MM.1S (cell line): ENCODE results near the gene RBFOX2.

Source experiments
- DNase-seq: peaks from one replicate; pipeline ENCODE4 v3.0.0-alpha.2; 2015
- H2AFZ ChIP-seq: fragments of 300-600 bp; sonication (generic); 2 replicates; pipeline ENCODE4 v1.6.0; 2016; ENCODE audit warnings: antibody characterized with exemption, low read length
- H3F3A ChIP-seq: fragments of 300-600 bp; sonication (generic); 2 replicates; pipeline ENCODE4 v1.6.1; 2016; ENCODE audit warnings: mild to moderate bottlenecking, antibody characterized with exemption, low read length, moderate library complexity, mixed read lengths; ENCODE audit not compliant: insufficient read depth
- H3K27ac ChIP-seq: fragments of 300-600 bp; sonication (generic); 2 replicates; pipeline ENCODE4 v1.5.1; 2016; ENCODE audit warnings: mild to moderate bottlenecking, low read length
- H3K27me3 ChIP-seq: fragments of 300-600 bp; sonication (generic); replicated peaks from 2 replicates; pipeline ENCODE4 v1.6.0; 2016; ENCODE audit warnings: low read length; ENCODE audit not compliant: insufficient read depth
- H3K36me3 ChIP-seq: fragments of 300-600 bp; sonication (generic); replicated peaks from 2 replicates; pipeline ENCODE4 v1.6.1; 2016; ENCODE audit warnings: mild to moderate bottlenecking, low read length, mixed read lengths; ENCODE audit not compliant: insufficient read depth
- H3K4me1 ChIP-seq: fragments of 300-600 bp; sonication (generic); 2 replicates; pipeline ENCODE4 v1.6.1; 2016; ENCODE audit warnings: low read length, mixed read lengths
- H3K4me2 ChIP-seq: fragments of 300-600 bp; sonication (generic); 2 replicates; pipeline ENCODE4 v1.6.0; 2016; ENCODE audit warnings: low read depth, low read length
- H3K4me3 ChIP-seq: fragments of 300-600 bp; sonication (generic); 2 replicates; pipeline ENCODE4 v1.5.1; 2016; ENCODE audit warnings: low read length, mixed read lengths
- H3K79me2 ChIP-seq: fragments of 300-600 bp; sonication (generic); 2 replicates; pipeline ENCODE4 v1.6.1; 2016; ENCODE audit warnings: mixed run types, low read length, mixed read lengths
- H3K9ac ChIP-seq: fragments of 300-600 bp; sonication (generic); 2 replicates; pipeline ENCODE4 v1.6.1; 2016; ENCODE audit warnings: low read length, mixed read lengths
- H3K9me2 ChIP-seq: fragments of 300-600 bp; sonication (generic); replicated peaks from 2 replicates; pipeline ENCODE4 v1.6.1; 2016; ENCODE audit warnings: mild to moderate bottlenecking, low read length, mixed read lengths; ENCODE audit not compliant: insufficient read depth
- H3K9me3 ChIP-seq: fragments of 300-600 bp; sonication (generic); replicated peaks from 2 replicates; pipeline ENCODE4 v1.6.1; 2016; ENCODE audit warnings: mild to moderate bottlenecking, low read length, mixed read lengths; ENCODE audit not compliant: insufficient read depth
- H4K20me1 ChIP-seq: fragments of 300-600 bp; sonication (generic); 2 replicates; pipeline ENCODE4 v1.6.1; 2016; ENCODE audit warnings: mild to moderate bottlenecking, low read length, moderate library complexity, mixed read lengths; ENCODE audit not compliant: insufficient read depth
- EZH2 ChIP-seq: fragments of 300-600 bp; sonication (generic); optimal IDR thresholded peaks from 2 replicates; pipeline ENCODE3; 2017; ENCODE audit warnings: low read depth, mild to moderate bottlenecking, antibody characterized with exemption, low read length, mixed read lengths
- EZH2phosphoT487 ChIP-seq: fragments of 300-600 bp; sonication (generic); IDR thresholded peaks from 2 replicates; pipeline ENCODE4 v1.6.1; 2018; ENCODE audit warnings: antibody characterized with exemption, low read length
- TF ChIP-seq, protein P1 (sequence below): fragments of 300-600 bp; sonication (generic); IDR thresholded peaks from 2 replicates; pipeline ENCODE4 v1.5.1; 2016; ENCODE audit warnings: antibody characterized with exemption, low read length, mixed read lengths

The RBFOX2 gene

DNA sequence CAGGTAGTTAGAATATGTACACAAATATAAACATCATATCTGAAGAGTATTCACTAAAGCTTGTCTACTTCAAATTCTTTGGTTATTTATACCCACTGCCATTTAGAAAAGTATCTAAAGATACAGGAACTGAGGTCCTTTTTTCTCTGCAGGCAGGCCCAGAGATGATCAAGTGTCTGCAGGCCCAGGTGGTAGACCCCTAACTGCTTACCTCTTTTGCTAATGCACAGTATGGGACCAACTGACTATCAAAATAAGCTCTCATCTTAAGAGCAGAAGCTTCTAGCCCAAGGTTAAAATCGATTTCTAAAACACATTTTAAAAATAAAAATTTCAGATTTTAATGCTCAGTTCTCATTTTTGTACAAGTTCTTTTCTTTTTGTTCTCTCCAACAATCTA is 229.5 kb downstream of the RBFOX2 start:
- Histone ChIP-seq H2AFZ (no peak overlapping the region), H3K36me3 (no peaks in the 10 kb centered on the region), H3K79me2 (peaks cover 15% of the 10 kb centered on the region), H3K27ac (no peak overlapping the region), H3K4me2 (no peak overlapping the region), H3K9me3 (no peaks in the 10 kb centered on the region), H3K9ac (no peak overlapping the region), H3K27me3 (no peaks in the 10 kb centered on the region), H3F3A (no peaks in the 10 kb centered on the region), H3K4me1 (no peaks in the 10 kb centered on the region), H3K4me3 (no peak overlapping the region), H3K9me2 (no peaks in the 10 kb centered on the region), H4K20me1 (no peaks in the 10 kb centered on the region)
- no peak for TF ChIP-seq EZH2phosphoT487
- TF ChIP-seq, protein P1, sequence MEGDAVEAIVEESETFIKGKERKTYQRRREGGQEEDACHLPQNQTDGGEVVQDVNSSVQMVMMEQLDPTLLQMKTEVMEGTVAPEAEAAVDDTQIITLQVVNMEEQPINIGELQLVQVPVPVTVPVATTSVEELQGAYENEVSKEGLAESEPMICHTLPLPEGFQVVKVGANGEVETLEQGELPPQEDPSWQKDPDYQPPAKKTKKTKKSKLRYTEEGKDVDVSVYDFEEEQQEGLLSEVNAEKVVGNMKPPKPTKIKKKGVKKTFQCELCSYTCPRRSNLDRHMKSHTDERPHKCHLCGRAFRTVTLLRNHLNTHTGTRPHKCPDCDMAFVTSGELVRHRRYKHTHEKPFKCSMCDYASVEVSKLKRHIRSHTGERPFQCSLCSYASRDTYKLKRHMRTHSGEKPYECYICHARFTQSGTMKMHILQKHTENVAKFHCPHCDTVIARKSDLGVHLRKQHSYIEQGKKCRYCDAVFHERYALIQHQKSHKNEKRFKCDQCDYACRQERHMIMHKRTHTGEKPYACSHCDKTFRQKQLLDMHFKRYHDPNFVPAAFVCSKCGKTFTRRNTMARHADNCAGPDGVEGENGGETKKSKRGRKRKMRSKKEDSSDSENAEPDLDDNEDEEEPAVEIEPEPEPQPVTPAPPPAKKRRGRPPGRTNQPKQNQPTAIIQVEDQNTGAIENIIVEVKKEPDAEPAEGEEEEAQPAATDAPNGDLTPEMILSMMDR: no peak
- TF ChIP-seq EZH2: no peak
- DNase-seq: no peak

DNA sequence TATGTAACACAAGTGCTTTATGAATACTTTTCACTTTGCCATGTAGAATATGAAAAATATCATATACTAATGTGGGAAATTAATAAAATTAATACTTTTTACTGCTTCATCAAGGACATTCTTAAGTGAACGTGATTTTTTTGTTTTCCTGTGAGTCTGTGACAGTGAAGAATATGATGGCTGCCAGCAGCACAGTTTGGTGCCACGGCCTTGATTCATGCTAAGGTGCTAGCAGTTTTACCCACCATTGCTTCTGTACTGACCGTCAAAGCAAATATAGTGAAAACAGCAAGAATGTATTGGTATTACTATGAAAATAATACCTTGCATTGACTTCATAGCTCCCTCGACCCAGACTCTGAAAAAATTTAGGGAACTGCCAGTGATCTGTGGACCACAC is 231.2 kb downstream of the RBFOX2 start:
- Histone ChIP-seq H3K9me2 (no peaks in the 10 kb centered on the region), H3K79me2 (peaks cover 10% of the 10 kb centered on the region; the same call in 1 of the 2 replicates)
- no peak for TF ChIP-seq EZH2
- TF ChIP-seq, protein P1: no peak
- no peak for TF ChIP-seq EZH2phosphoT487

GRCh38 chr22:35795476-35795875 is 233.1 kb downstream of the RBFOX2 start:
- no peaks in the 10 kb centered on the region for H3F3A ChIP-seq

More for the DNA sequence above, 231.2 kb downstream of the RBFOX2 start:
- no peaks in the 10 kb centered on the region for H3F3A ChIP-seq
- no peak for DNase-seq
- H3K9ac ChIP-seq: no peak overlapping the region
- H2AFZ ChIP-seq: no peak overlapping the region
- no peaks in the 10 kb centered on the region for H3K4me1 ChIP-seq
- no peaks in the 10 kb centered on the region for H3K36me3 ChIP-seq
- H3K27ac ChIP-seq: no peak overlapping the region
- H3K4me3 ChIP-seq: no peak overlapping the region
- no peaks in the 10 kb centered on the region for H3K27me3 ChIP-seq
- H4K20me1 ChIP-seq: no peaks in the 10 kb centered on the region
- no peaks in the 10 kb centered on the region for H3K9me3 ChIP-seq
- H3K4me2 ChIP-seq: no peak overlapping the region

More at GRCh38 chr22:35795476-35795875, 233.1 kb downstream of the RBFOX2 start:
- H3K9me3 ChIP-seq: no peaks in the 10 kb centered on the region
- H3K36me3 ChIP-seq: no peaks in the 10 kb centered on the region
- no peak overlapping the region for H2AFZ ChIP-seq
- H3K27ac ChIP-seq: no peak overlapping the region
- no peaks in the 10 kb centered on the region for H4K20me1 ChIP-seq
- H3K79me2 ChIP-seq: peaks cover 7% of the 10 kb centered on the region
- no peak for DNase-seq
- H3K9ac ChIP-seq: no peak overlapping the region
- no peaks in the 10 kb centered on the region for H3K27me3 ChIP-seq
- TF ChIP-seq, protein P1: no peak
- TF ChIP-seq EZH2: no peak
- TF ChIP-seq EZH2phosphoT487: no peak
- no peak overlapping the region for H3K4me3 ChIP-seq
- H3K4me1 ChIP-seq: no peaks in the 10 kb centered on the region
- H3K9me2 ChIP-seq: no peaks in the 10 kb centered on the region
- no peak overlapping the region for H3K4me2 ChIP-seq
